B cell (primary cell): ENCODE measurements around the gene ZSCAN25.

Source experiments
- CTCF ChIP-seq: fragments of 200-600 bp; IDR thresholded peaks from one replicate; pipeline ENCODE4 v1.8.0; 2022; ENCODE audit warnings: antibody characterized with exemption, mild to moderate bottlenecking
- EZH2 ChIP-seq: IDR thresholded peaks from 2 replicates; pipeline ENCODE4 v1.6.1; 2012; ENCODE audit warnings: borderline replicate concordance, low read depth, mild to moderate bottlenecking, moderate library complexity, low read length; ENCODE audit not compliant: insufficient read depth, poor library complexity, severe bottlenecking

GRCh38 chr7:99623702-99624447 lies 7.1 kb downstream of the ZSCAN25 start:
- TF ChIP-seq CTCF (no peak), EZH2 (no peak)
